H1 (cell line): ENCODE measurements around the gene AGAP3. TPM values are rescaled to one million over a fixed set of nuclear protein-coding genes. Genes with fewer than 3 reads are reported as not detected.
A peak's percentile ranks its signal among the peaks of the same experiment; 100 is the strongest.

Experiments used
- BCL11A ChIP-seq, 2 experiments: IDR thresholded peaks; one replicate each; pipeline ENCODE4 v1.6.1; 2011; ENCODE audit warnings: low read depth in 2 of 2, low read length in 2 of 2, mild to moderate bottlenecking in 2 of 2
- CHD7 ChIP-seq: fragments of 300-600 bp; sonication (generic); IDR thresholded peaks from 2 replicates; pipeline ENCODE4 v1.7.1; 2012; ENCODE audit warnings: low read length, moderate library complexity, mild to moderate bottlenecking, inconsistent platforms; ENCODE audit not compliant: insufficient replicate concordance
- CREB1 ChIP-seq: IDR thresholded peaks from 2 replicates; pipeline ENCODE4 v1.6.1; 2012; ENCODE audit warnings: inconsistent platforms
- FOSL1 ChIP-seq: IDR thresholded peaks from 2 replicates; pipeline ENCODE4 v1.6.1; 2011; ENCODE audit warnings: mild to moderate bottlenecking, low read depth, low read length, moderate library complexity; ENCODE audit not compliant: insufficient read depth
- GTF2F1 ChIP-seq: IDR thresholded peaks from 2 replicates; pipeline ENCODE4 v1.6.1; 2012; ENCODE audit warnings: low read depth, low read length, improper control_type of control experiment, borderline replicate concordance
- MAX ChIP-seq: IDR thresholded peaks from 2 replicates; pipeline ENCODE4 v1.6.1; 2012; ENCODE audit warnings: inconsistent platforms
- NRF1 ChIP-seq: IDR thresholded peaks from 2 replicates; pipeline ENCODE4 v1.6.1; 2011; ENCODE audit warnings: mild to moderate bottlenecking, low read depth, low read length, improper control_type of control experiment
- PHF8 ChIP-seq: fragments of 200-600 bp; sonication (generic); conservative IDR thresholded peaks from 2 replicates; pipeline ENCODE4 v1.7.1; 2012; ENCODE audit warnings: low read depth, mild to moderate bottlenecking, inconsistent platforms, low read length, moderate library complexity
- RFX5 ChIP-seq: IDR thresholded peaks from 2 replicates; pipeline ENCODE4 v1.6.1; 2011; ENCODE audit warnings: low read depth, low read length, improper control_type of control experiment, borderline replicate concordance
- SIRT6 ChIP-seq: IDR thresholded peaks from one replicate; pipeline ENCODE4 v1.7.1; 2012; ENCODE audit warnings: low read length, inconsistent platforms
- SP1 ChIP-seq: IDR thresholded peaks from 2 replicates; pipeline ENCODE4 v1.6.1; 2011; ENCODE audit warnings: low read depth, low read length
- polyA plus RNA-seq, 7 experiments: library from polyadenylated mRNA; depleted of rRNA in 3 of 7; stranded (reverse) in 5 of 7; unstranded in 2 of 7; fragments of >200 nt in 5 of 7; fragments of 200-250 nt in 2 of 7; gene quantifications; 1 replicate in 5 of 7; 2 replicates in 1 of 7; 4 replicates in 1 of 7; pipeline versions ENCODE4 v1.2.1 to v1.2.3, GENCODE V29; 2011 to 2013; ENCODE audit warnings: missing spikeins in 2 of 7, mixed read lengths in 2 of 7
- total RNA-seq: library from RNA; stranded (reverse); fragmentation: NEBNext Ultra II Directional; extraction: Animal tissue kit (Norgen Biotek cat#: 25700); gene quantifications from 2 replicates; pipeline ENCODE4 v1.2.1, GENCODE V29; 2021

Gene AGAP3
- total and polyA plus RNA-seq, 2 of the 8 experiments (the other 6 are each of a cell fraction or from before 2014, with no cell fraction given) = 66.4 to 120 TPM

GRCh38 chr7:151174246-151175046 lies 88.2 kb downstream of the AGAP3 start (continued):
- TF ChIP-seq CHD7 (no peak), SIRT6 (no peak), SP1 (no peak), GTF2F1 (no peak), BCL11A (IDR thresholded peaks at IDR 0.05; ENCODE audit: low read depth in 2 of 2, low read length in 2 of 2) (no peak), NRF1 (peak; percentile 26; the same call in 1 of the 2 replicates), FOSL1 (no peak), CREB1 (peak; percentile 90), PHF8 (no peak), RFX5 (peak; percentile 96), MAX (peak; percentile 95)
